ENCODE measurements around the gene SYPL1.

The SYPL1 gene

GRCh38 chr7:106049139-106049752 is 62.9 kb downstream of the SYPL1 start:
- DNase-seq, result no peak

- DNase-seq, result no peak
Measured at GRCh38 chr7:106048706-106049020, 63.4 kb downstream of the SYPL1 start.

GRCh38 chr7:106047818-106048705 is 64.0 kb downstream of the SYPL1 start:
- DNase-seq, result no peak

- DNase-seq, result no peak
Measured at GRCh38 chr7:106047184-106047583, 64.9 kb downstream of the SYPL1 start.

- no peak for DNase-seq
Measured at GRCh38 chr7:106045586-106045985, 66.5 kb downstream of the SYPL1 start.

- DNase-seq, result no peak
Measured at GRCh38 chr7:106045139-106045538, 67.0 kb downstream of the SYPL1 start.

GRCh38 chr7:106042196-106042611 is 69.9 kb downstream of the SYPL1 start:
- no peak for DNase-seq

- no peak for DNase-seq
Measured at GRCh38 chr7:106041140-106041717, 70.9 kb downstream of the SYPL1 start.

Data from T1000 (cell line).